Stimulated activated CD4-positive, alpha-beta T cell treated with anti-CD3 and anti-CD28 coated beads, TNF-alpha, amount 100 ng/mL, for 4 hours (primary cell): ENCODE results near the gene FAHD2B.
"Not testable (repeated sequence)": the region's sequence is repeated elsewhere in the genome, so short reads cannot be mapped to it uniquely, and the experiment has no call there.

Source experiments
- DNase-seq, 3 experiments: peaks; one replicate each; pipeline ENCODE4 v3.0.0-alpha.2; 2020; ENCODE audit warnings: low read depth in 3 of 3

Gene FAHD2B

GRCh38 chr2:97068074-97068473 is 26.6 kb downstream of the FAHD2B start:
- DNase-seq = no peak

GRCh38 chr2:97067279-97068004 is 27.2 kb downstream of the FAHD2B start:
- DNase-seq = no peak

GRCh38 chr2:97066030-97066429 is 28.7 kb downstream of the FAHD2B start:
- DNase-seq = not testable (repeated sequence)

- DNase-seq = not testable (repeated sequence)
Measured at GRCh38 chr2:97062020-97062419, 32.7 kb downstream of the FAHD2B start.

- DNase-seq = not testable (repeated sequence)
Measured at GRCh38 chr2:97059782-97060181, 34.9 kb downstream of the FAHD2B start.

GRCh38 chr2:97056150-97056549 is 38.5 kb downstream of the FAHD2B start:
- not testable (repeated sequence) for DNase-seq

- DNase-seq = not testable (repeated sequence)
Measured at GRCh38 chr2:97050032-97050431, 44.6 kb downstream of the FAHD2B start.

GRCh38 chr2:97048448-97048847 is 46.2 kb downstream of the FAHD2B start:
- not testable (repeated sequence) for DNase-seq

GRCh38 chr2:97046676-97047075 is 48.0 kb downstream of the FAHD2B start:
- DNase-seq = not testable (repeated sequence)

GRCh38 chr2:97045895-97046499 is 48.7 kb downstream of the FAHD2B start:
- not testable (repeated sequence) for DNase-seq
